Breast epithelium (tissue), 4 donors: ENCODE measurements around the gene BSDC1. TPM values are rescaled to one million over a fixed set of nuclear protein-coding genes. Genes with fewer than 3 reads are reported as not detected.

Source experiments
- DNase-seq, 2 donors: peaks; one replicate each; pipeline ENCODE4 v3.0.0-alpha.2; 2019; ENCODE audit warnings: low spot score in 2 of 2
- H3K27ac ChIP-seq, 2 donors: fragments of 200-600 bp; sonication (generic) in 1 of 2; one replicate each; pipeline ENCODE4 v1.5.1; 2016 to 2019; ENCODE audit warnings: mild to moderate bottlenecking in 1 of 2
- H3K27me3 ChIP-seq, 2 donors: fragments of 200-600 bp; sonication (generic) in 1 of 2; one replicate each; pipeline versions ENCODE4 v1.5.1 to v1.6.0; 2017 to 2019; ENCODE audit warnings: control low read depth in 1 of 2, mild to moderate bottlenecking in 1 of 2
- H3K36me3 ChIP-seq: fragments of 200-600 bp; one replicate; pipeline ENCODE4 v1.5.1; 2019
- H3K4me1 ChIP-seq, 2 donors: fragments of 200-600 bp; sonication (generic); one replicate each; pipeline ENCODE4 v1.5.1; 2016 to 2019; ENCODE audit warnings: control low read depth in 1 of 2
- H3K4me3 ChIP-seq, 3 donors: fragments of 200-600 bp; sonication (generic); 1 replicate in 2 of 3; 2 replicates in 1 of 3; pipeline ENCODE4 v1.5.1; 2016 to 2019; ENCODE audit warnings: mild to moderate bottlenecking in 3 of 3, moderate library complexity in 2 of 3
- H3K9me3 ChIP-seq, 2 donors: fragments of 200-600 bp; sonication (generic) in 1 of 2; one replicate each; pipeline ENCODE4 v1.5.1; 2016 to 2019; ENCODE audit warnings: control low read depth in 1 of 2
- CTCF ChIP-seq, 3 donors: fragments of 450-650 bp; IDR thresholded peaks; one replicate each; pipeline ENCODE4 v1.5.1; 2016 to 2017; ENCODE audit warnings: antibody characterized with exemption in 3 of 3, mild to moderate bottlenecking in 3 of 3, moderate library complexity in 3 of 3
- POLR2A ChIP-seq: fragments of 450-650 bp; IDR thresholded peaks from one replicate; pipeline ENCODE4 v1.6.1; 2016; ENCODE audit warnings: antibody characterized with exemption, mild to moderate bottlenecking, moderate library complexity
- POLR2AphosphoS5 ChIP-seq, 3 donors: sonication (generic); formaldehyde crosslinking; IDR thresholded peaks; one replicate each; pipeline ENCODE4 v1.6.1; 2017; ENCODE audit warnings: antibody characterized with exemption in 3 of 3
- intact Hi-C: fragments of 100-400 bp; cut with DNase I; formaldehyde crosslinking; loops from one replicate; pipeline ENCODE4 v1.15.1; 2023; ENCODE audit warnings: low total_unique reads
- total RNA-seq, 3 donors: library from RNA; depleted of rRNA; stranded (reverse); fragments of >200 nt; gene quantifications; one replicate each; pipeline ENCODE4 v1.1.0, GENCODE V29; 2016

The BSDC1 gene
- total RNA-seq, 3 donors from 2014 or later = 86.9 to 123 (median 95.1) TPM

- intact Hi-C loops = no loop called here
- Histone ChIP-seq H3K36me3 (no peaks in the 10 kb centered on the region), H3K27me3 (no peaks in the 10 kb centered on the region), H3K4me1 (peaks cover 17 to 26% of the 10 kb centered on the region in 2 donors), H3K4me3 (peak overlapping the region in 1 of 3 donors; percentile 96), H3K27ac (peak overlapping the region; percentile 84 to 89), H3K9me3 (no peaks in the 10 kb centered on the region)
- no peak for TF ChIP-seq POLR2A
- TF ChIP-seq POLR2AphosphoS5 (IDR thresholded peaks at IDR 0.05) = no peak
- no peak for DNase-seq
Observed at GRCh38 chr1:32336963-32337675, 57.1 kb downstream of the BSDC1 start.

- intact Hi-C loops = no loop called here
- no peak for TF ChIP-seq POLR2AphosphoS5 (IDR thresholded peaks at IDR 0.05)
- no peak for TF ChIP-seq CTCF (IDR thresholded peaks at IDR 0.05)
- no peak for TF ChIP-seq POLR2A
- peak overlapping the region; percentile 84 to 89 for H3K27ac ChIP-seq
Observed at GRCh38 chr1:32336591-32336932, 57.7 kb downstream of the BSDC1 start.

GRCh38 chr1:32335790-32336590, 58.3 kb downstream of the BSDC1 start, which contains the start of gene MARCKSL1:
Gene MARCKSL1, minus strand, starts transcription at chr1:32336233. Its CDS starts 200 bp downstream, at chr1:32336033.
- H3K4me1 ChIP-seq = peaks cover 17 to 26% of the 10 kb centered on the region in 2 donors
- H3K27ac ChIP-seq = peak within 1 kb of the TSS; percentile 84 to 89
- H3K27me3 ChIP-seq = no peaks in the 10 kb centered on the region
- intact Hi-C loops = no loop called here
- H3K4me3 ChIP-seq = peak within 1 kb of the TSS; percentile 78 to 96 (median 84)
- no peaks in the 10 kb centered on the region for H3K36me3 ChIP-seq
- TF ChIP-seq POLR2AphosphoS5 (IDR thresholded peaks at IDR 0.05) (peak; percentile 80 to 90 (median 83)), CTCF (IDR thresholded peaks at IDR 0.05) (no peak), POLR2A (peak; percentile 32)
- H3K9me3 ChIP-seq = no peaks in the 10 kb centered on the region
- peak; percentile 78 to 80 for DNase-seq

More at GRCh38 chr1:32336591-32336932, 57.7 kb downstream of the BSDC1 start:
- peaks cover 17 to 26% of the 10 kb centered on the region in 2 donors for H3K4me1 ChIP-seq
- H3K36me3 ChIP-seq = no peaks in the 10 kb centered on the region
- no peaks in the 10 kb centered on the region for H3K9me3 ChIP-seq
- H3K27me3 ChIP-seq = no peaks in the 10 kb centered on the region
- DNase-seq = no peak
- H3K4me3 ChIP-seq = peak overlapping the region; percentile 78 to 96 (median 84)

GRCh38 chr1:32335535-32335789, 58.8 kb downstream of the BSDC1 start:
- no peak for DNase-seq
- H3K27ac ChIP-seq = peak overlapping the region; percentile 84 to 89
- intact Hi-C loops = no loop called here
- no peaks in the 10 kb centered on the region for H3K27me3 ChIP-seq
- H3K36me3 ChIP-seq = no peaks in the 10 kb centered on the region
- TF ChIP-seq CTCF (IDR thresholded peaks at IDR 0.05) = no peak
- TF ChIP-seq POLR2A = no peak
- no peak for TF ChIP-seq POLR2AphosphoS5 (IDR thresholded peaks at IDR 0.05)
- no peaks in the 10 kb centered on the region for H3K9me3 ChIP-seq
- peak overlapping the region; percentile 78 to 96 (median 84) for H3K4me3 ChIP-seq
- H3K4me1 ChIP-seq = peaks cover 17 to 26% of the 10 kb centered on the region in 2 donors

- peaks cover 17 to 26% of the 10 kb centered on the region in 2 donors for H3K4me1 ChIP-seq
Observed at GRCh38 chr1:32334864-32335534, 59.2 kb downstream of the BSDC1 start.

More at GRCh38 chr1:32334864-32335534, 59.2 kb downstream of the BSDC1 start:
- intact Hi-C loops = no loop called here
- H3K9me3 ChIP-seq = no peaks in the 10 kb centered on the region
- no peaks in the 10 kb centered on the region for H3K27me3 ChIP-seq
- TF ChIP-seq CTCF (IDR thresholded peaks at IDR 0.05) = peak; percentile 42 to 70 (median 61)
- TF ChIP-seq POLR2A = no peak
- TF ChIP-seq POLR2AphosphoS5 (IDR thresholded peaks at IDR 0.05) = peak in 1 of 3 donors; percentile 54
- H3K4me3 ChIP-seq = peak overlapping the region; percentile 78 to 96 (median 84)
- no peak for DNase-seq
- H3K27ac ChIP-seq = peak overlapping the region; percentile 84 to 89
- H3K36me3 ChIP-seq = no peaks in the 10 kb centered on the region
